GM23248 (cell line): ENCODE results near the gene RBM5. TPM values are rescaled to one million over a fixed set of nuclear protein-coding genes. Genes with fewer than 3 reads are reported as not detected.

Experiments used
- DNase-seq: peaks from one replicate; pipeline ENCODE4 v3.0.0-alpha.2; 2015
- H2AFZ ChIP-seq: fragments of 200-600 bp; sonication (generic); 2 replicates; pipeline ENCODE4 v1.6.1; 2016; ENCODE audit warnings: antibody characterized with exemption
- H3F3A ChIP-seq: fragments of 200-600 bp; sonication (generic); 2 replicates; pipeline ENCODE4 v1.6.1; 2016; ENCODE audit warnings: mild to moderate bottlenecking, antibody characterized with exemption, mixed run types; ENCODE audit not compliant: insufficient read depth
- H3K27ac ChIP-seq: fragments of 200-600 bp; sonication (generic); 2 replicates; pipeline ENCODE4 v1.5.1; 2016; ENCODE audit warnings: mild to moderate bottlenecking
- H3K27me3 ChIP-seq: fragments of 200-600 bp; sonication (generic); replicated peaks from 2 replicates; pipeline ENCODE4 v1.6.1; 2016; ENCODE audit warnings: mild to moderate bottlenecking; ENCODE audit not compliant: insufficient read depth
- H3K36me3 ChIP-seq: fragments of 200-600 bp; sonication (generic); 2 replicates; pipeline ENCODE4 v1.6.1; 2016; ENCODE audit warnings: low read depth, mild to moderate bottlenecking
- H3K4me1 ChIP-seq: fragments of 200-600 bp; sonication (generic); 2 replicates; pipeline ENCODE4 v1.6.1; 2016; ENCODE audit warnings: mild to moderate bottlenecking; ENCODE audit not compliant: insufficient read depth
- H3K4me2 ChIP-seq: fragments of 200-600 bp; sonication (generic); one replicate; pipeline ENCODE4 v1.6.1; 2016; ENCODE audit warnings: mild to moderate bottlenecking; ENCODE audit not compliant: unreplicated experiment
- H3K4me3 ChIP-seq: fragments of 200-600 bp; sonication (generic); 2 replicates; pipeline ENCODE4 v1.5.1; 2016; ENCODE audit warnings: mild to moderate bottlenecking
- H3K79me2 ChIP-seq: fragments of 200-600 bp; sonication (generic); 2 replicates; pipeline ENCODE4 v1.6.1; 2016; ENCODE audit warnings: mild to moderate bottlenecking; ENCODE audit not compliant: insufficient read depth
- H3K9ac ChIP-seq: fragments of 200-600 bp; sonication (generic); 2 replicates; pipeline ENCODE4 v1.6.1; 2016; ENCODE audit warnings: mild to moderate bottlenecking
- H3K9me2 ChIP-seq: fragments of 200-600 bp; sonication (generic); 2 replicates; pipeline ENCODE4 v1.6.1; 2016; ENCODE audit warnings: mixed run types, mild to moderate bottlenecking, moderate library complexity; ENCODE audit not compliant: insufficient read depth
- H3K9me3 ChIP-seq: fragments of 200-600 bp; sonication (generic); one replicate; pipeline ENCODE4 v1.6.1; 2017; ENCODE audit warnings: low read depth
- H4K20me1 ChIP-seq: fragments of 200-600 bp; sonication (generic); 2 replicates; pipeline ENCODE4 v1.6.0; 2016; ENCODE audit not compliant: insufficient read depth
- EZH2 ChIP-seq: fragments of 200-600 bp; sonication (generic); IDR thresholded peaks from 2 replicates; pipeline ENCODE4 v1.6.1; 2018; ENCODE audit warnings: antibody characterized with exemption, mild to moderate bottlenecking; ENCODE audit not compliant: insufficient read depth, poor library complexity, severe bottlenecking
- EZH2phosphoT487 ChIP-seq: fragments of 200-600 bp; sonication (generic); IDR thresholded peaks from 2 replicates; pipeline ENCODE4 v1.6.1; 2018; ENCODE audit warnings: antibody characterized with exemption, moderate library complexity, mild to moderate bottlenecking, low read depth; ENCODE audit not compliant: insufficient read depth
- WGBS, 2 experiments: methylation state at CpG; one replicate each; pipeline ENCODE4 v1.1.6; 2015 to 2017; ENCODE audit warnings: low lambda C conversion rate in 2 of 2, low coverage in 1 of 2; ENCODE audit errors: missing lambda C conversion rate in 2 of 2; 5-methylcytosine and 5-hydroxymethylcytosine counted together
- in situ Hi-C: fragments of 300-500 bp; cut with MboI; formaldehyde crosslinking; loops from 2 replicates; pipeline ENCODE4 v1.15.0; 2020
- polyA plus RNA-seq: library from polyadenylated mRNA; unstranded; fragments of >200 nt; fragmentation: Nextera tagmentation; extraction: Ambion mirVana; gene quantifications from 2 replicates; pipeline ENCODE4 v1.2.1, GENCODE V29; 2016
- total RNA-seq: library from RNA; depleted of rRNA; stranded (reverse); fragments of >200 nt; shearing (Covaris generic); gene quantifications from 2 replicates; pipeline ENCODE4 v1.2.3, GENCODE V29; 2014

RBM5 gene
- total and polyA plus RNA-seq, 2 experiments from 2014 or later = 55.0 to 86.1 TPM

DNA sequence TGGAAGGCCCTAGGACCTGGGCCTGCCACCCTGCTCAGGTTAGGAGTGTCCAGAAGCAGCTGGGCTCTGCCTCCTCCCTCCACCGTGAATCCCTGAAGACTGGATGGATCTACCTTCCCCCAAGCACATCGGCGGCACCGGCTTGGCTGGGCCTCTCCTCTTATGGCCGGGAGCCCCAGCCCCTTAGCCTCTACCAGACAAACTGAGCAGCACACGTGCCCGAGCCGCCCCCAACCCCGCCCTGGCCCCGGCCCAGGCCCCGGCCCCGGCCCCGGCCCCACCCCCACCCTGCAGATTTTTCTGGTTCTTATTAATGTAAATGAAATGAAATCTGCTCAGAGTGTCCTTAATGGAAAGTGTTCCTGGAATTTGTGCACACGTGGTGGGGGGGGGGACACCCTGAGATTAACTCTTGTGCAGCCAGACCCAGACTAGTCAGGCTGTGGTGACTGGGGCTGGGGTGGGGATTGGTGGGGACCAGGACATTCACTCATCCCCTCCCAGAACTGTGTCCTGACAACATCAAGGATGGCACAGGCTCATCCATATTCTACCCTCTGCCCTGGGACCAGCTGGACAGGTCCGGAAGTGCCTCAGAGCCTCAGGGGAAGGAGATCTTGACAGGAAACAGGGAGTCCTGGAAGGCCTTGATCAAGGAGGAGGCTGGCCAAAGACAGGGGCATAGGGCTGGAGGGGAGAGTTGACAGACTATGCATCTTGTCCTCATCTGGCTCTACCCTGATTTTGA is 35.5 kb downstream of the RBM5 start:
- Histone ChIP-seq H3K36me3 (peaks cover 8% of the 10 kb centered on the region; the same call in 1 of the 2 replicates), H3K9me3 (no peaks in the 10 kb centered on the region), H3K9ac (no peak overlapping the region), H3K9me2 (no peaks in the 10 kb centered on the region), H3K4me1 (0 out of 2 replicates have a peak, but pooled peaks cover 4% of the 10 kb centered on the region), H3K4me3 (no peak overlapping the region), H3F3A (peaks cover 20% of the 10 kb centered on the region), H3K4me2 (no peak overlapping the region), H2AFZ (no peak overlapping the region), H3K79me2 (no peaks in the 10 kb centered on the region), H3K27me3 (no peaks in the 10 kb centered on the region), H3K27ac (no peak overlapping the region), H4K20me1 (no peaks in the 10 kb centered on the region)
- WGBS, 2 experiments = 3 to 10% methylated on average over 7 to 15 of the region's 15 CpGs
- in situ Hi-C loops = loop anchor here (10.0 kb wide), 1 partner anchor 61 kb away; no protein-coding TSS in a partner anchor
- no peak for TF ChIP-seq EZH2phosphoT487
- TF ChIP-seq EZH2 = no peak
- DNase-seq = peak; percentile 42

DNA sequence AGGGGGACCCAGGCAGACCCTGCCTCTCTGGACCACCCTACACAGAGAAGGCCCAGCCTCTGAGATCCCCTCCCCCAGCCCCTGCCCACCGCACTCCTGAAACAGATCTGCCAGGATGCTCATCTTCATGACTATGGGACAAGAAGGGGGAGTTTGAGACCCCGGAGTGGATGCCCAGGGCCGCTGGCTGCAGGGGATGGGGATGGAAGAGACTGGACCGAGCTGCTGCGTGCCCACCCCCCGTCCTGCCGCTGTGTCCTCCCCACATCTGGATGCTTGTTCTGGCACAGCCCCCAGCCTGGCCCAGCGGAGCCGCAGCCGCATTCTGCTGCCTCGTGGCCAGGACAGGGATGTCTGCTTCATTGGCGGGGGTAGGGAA is 36.1 kb downstream of the RBM5 start:
- no peaks in the 10 kb centered on the region for H3K9me2 ChIP-seq
- H3K4me2 ChIP-seq = no peak overlapping the region
- H3K27me3 ChIP-seq = no peaks in the 10 kb centered on the region
- H3K27ac ChIP-seq = no peak overlapping the region
- no peaks in the 10 kb centered on the region for H3K9me3 ChIP-seq
- no peak overlapping the region for H3K9ac ChIP-seq
- WGBS, 2 experiments = 11 to 16% methylated on average over 12 of the region's 12 CpGs
- in situ Hi-C loops = loop anchor here (10.0 kb wide), 1 partner anchor 60 kb away; no protein-coding TSS in a partner anchor
- no peak overlapping the region for H2AFZ ChIP-seq
- TF ChIP-seq EZH2 (no peak), EZH2phosphoT487 (no peak)
- 0 out of 2 replicates have a peak, but pooled peaks cover 4% of the 10 kb centered on the region for H3K4me1 ChIP-seq
- no peak overlapping the region for H3K4me3 ChIP-seq
- peaks cover 2% of the 10 kb centered on the region; the same call in 1 of the 2 replicates for H3K36me3 ChIP-seq
- no peaks in the 10 kb centered on the region for H4K20me1 ChIP-seq
- no peaks in the 10 kb centered on the region for H3K79me2 ChIP-seq
- DNase-seq = peak; percentile 41
- peaks cover 17% of the 10 kb centered on the region for H3F3A ChIP-seq

GRCh38 chr3:50125541-50126286 is 37.0 kb downstream of the RBM5 start:
- no peak overlapping the region for H3K4me2 ChIP-seq
- H3K27me3 ChIP-seq = no peaks in the 10 kb centered on the region
- 0 out of 2 replicates have a peak, but pooled peaks cover 4% of the 10 kb centered on the region for H3K4me1 ChIP-seq
- H3K4me3 ChIP-seq = no peak overlapping the region
- H2AFZ ChIP-seq = no peak overlapping the region
- H4K20me1 ChIP-seq = no peaks in the 10 kb centered on the region
- TF ChIP-seq EZH2phosphoT487 (no peak), EZH2 (no peak)
- peaks cover 8% of the 10 kb centered on the region for H3F3A ChIP-seq
- no peak for DNase-seq
- H3K9me2 ChIP-seq = no peaks in the 10 kb centered on the region
- H3K36me3 ChIP-seq = no peaks in the 10 kb centered on the region
- no peaks in the 10 kb centered on the region for H3K9me3 ChIP-seq
- H3K79me2 ChIP-seq = no peaks in the 10 kb centered on the region
- H3K27ac ChIP-seq = no peak overlapping the region
- 38 to 45% methylated on average over 6 to 9 of the region's 9 CpGs for WGBS, 2 experiments
- in situ Hi-C loops = loop anchor here (10.0 kb wide), 1 partner anchor 59 kb away; no protein-coding TSS in a partner anchor
- no peak overlapping the region for H3K9ac ChIP-seq
